Measurements from ENCODE around the gene RAB3C.

DNA sequence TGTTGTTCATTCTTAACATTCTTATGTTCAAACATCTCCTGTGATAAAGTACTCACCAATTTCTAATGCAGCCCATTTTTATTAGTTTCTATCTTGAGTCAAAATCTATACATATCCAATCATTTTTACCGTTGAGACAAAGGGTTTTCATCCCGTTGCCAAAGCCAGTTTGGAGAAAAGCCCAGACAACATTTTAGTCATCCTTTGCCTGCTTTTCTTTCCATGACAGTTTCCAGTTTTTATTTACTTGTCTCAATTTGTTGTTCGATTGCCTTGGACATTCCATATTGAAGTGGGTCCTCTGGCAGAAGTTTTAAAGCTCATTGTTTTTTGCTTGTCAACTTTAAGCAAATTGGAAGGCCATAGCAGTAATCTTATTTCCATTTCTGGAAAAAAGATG lies 123.9 kb downstream of the RAB3C start:
- TF ChIP-seq TAF1 (IDR thresholded peaks at IDR 0.05; ENCODE audit: borderline replicate concordance, low read depth, low read length) (no peak), POLR2A (IDR thresholded peaks at IDR 0.05; ENCODE audit: low read depth, low read length) (no peak), POLR2AphosphoS5 (IDR thresholded peaks at IDR 0.05; ENCODE audit: low read depth, low read length) (no peak)
